Urinary bladder (tissue), 4 donors: ENCODE results near the gene SPNS2. TPM values are rescaled to one million over a fixed set of nuclear protein-coding genes. Genes with fewer than 3 reads are reported as not detected.

ENCODE experiments used
- DNase-seq: peaks from one replicate; pipeline ENCODE4 v3.0.0-alpha.2; 2015; ENCODE audit errors: extremely low spot score
- H3K27ac ChIP-seq: one replicate; pipeline ENCODE4 v1.5.1; 2013; ENCODE audit warnings: low read depth, mild to moderate bottlenecking, moderate library complexity
- H3K36me3 ChIP-seq: one replicate; pipeline ENCODE4 v1.6.1; 2013; ENCODE audit warnings: mild to moderate bottlenecking, moderate library complexity; ENCODE audit not compliant: insufficient read depth
- H3K4me1 ChIP-seq: one replicate; pipeline ENCODE4 v1.6.1; 2013; ENCODE audit warnings: mild to moderate bottlenecking, moderate library complexity; ENCODE audit not compliant: insufficient read depth
- H3K4me3 ChIP-seq: one replicate; pipeline ENCODE4 v1.5.1; 2013; ENCODE audit warnings: low read depth, low read length
- WGBS: extraction: QIAGEN DNeasy Blood & Tissue Kit; methylation state at CpG from one replicate; pipeline ENCODE4 v1.1.7; 2013; 5-methylcytosine and 5-hydroxymethylcytosine counted together
- polyA plus RNA-seq: library from polyadenylated mRNA; stranded (reverse); fragments of 200-250 nt; gene quantifications from one replicate; pipeline ENCODE4 v1.2.3, GENCODE V29; 2013
- total RNA-seq: library from RNA; depleted of rRNA; stranded (reverse); fragments of >200 nt; gene quantifications from one replicate; pipeline ENCODE4 v1.2.3, GENCODE V29; 2014
- donor health status: healthy with polysubstance abuse.
- donor health status: healthy.

SPNS2 gene
- total and polyA plus RNA-seq, 2 donors, result 7.5 to 28.2 TPM

GRCh38 chr17:4555873-4556759 is 57.4 kb downstream of the SPNS2 start:
- H3K27ac ChIP-seq, result no peak overlapping the region
- no peaks in the 10 kb centered on the region for H3K36me3 ChIP-seq
- DNase-seq, result no peak
- 56% methylated on average over 17 of the region's 17 CpGs for WGBS
- H3K4me1 ChIP-seq, result peaks cover 4% of the 10 kb centered on the region
- H3K4me3 ChIP-seq, result peak overlapping the region; percentile 65

GRCh38 chr17:4556996-4557395 is 58.3 kb downstream of the SPNS2 start:
- no peak for DNase-seq
- no peak overlapping the region for H3K27ac ChIP-seq
- no peaks in the 10 kb centered on the region for H3K36me3 ChIP-seq
- no peak overlapping the region for H3K4me3 ChIP-seq
- WGBS, result 78% methylated on average over 4 of the region's 4 CpGs
- H3K4me1 ChIP-seq, result peaks cover 4% of the 10 kb centered on the region

GRCh38 chr17:4557626-4558346 is 59.1 kb downstream of the SPNS2 start:
- no peak overlapping the region for H3K27ac ChIP-seq
- 91% methylated on average over 6 of the region's 6 CpGs for WGBS
- H3K4me3 ChIP-seq, result no peak overlapping the region
- DNase-seq, result no peak
- no peaks in the 10 kb centered on the region for H3K36me3 ChIP-seq
- peaks cover 4% of the 10 kb centered on the region for H3K4me1 ChIP-seq

GRCh38 chr17:4558347-4558971 is 59.8 kb downstream of the SPNS2 start:
- DNase-seq, result no peak
- Histone ChIP-seq H3K4me3 (no peak overlapping the region), H3K4me1 (peaks cover 4% of the 10 kb centered on the region), H3K27ac (no peak overlapping the region), H3K36me3 (no peaks in the 10 kb centered on the region)
- 91% methylated on average over 24 of the region's 24 CpGs for WGBS

- WGBS, result 68% methylated on average over 17 of the region's 17 CpGs
- H3K27ac ChIP-seq, result no peak overlapping the region
Observed at GRCh38 chr17:4559139-4559791, 60.6 kb downstream of the SPNS2 start.

GRCh38 chr17:4559966-4560365 is 61.3 kb downstream of the SPNS2 start:
- H3K4me3 ChIP-seq, result no peak overlapping the region
- 88% methylated on average over 5 of the region's 5 CpGs for WGBS
- peak overlapping the region; percentile 81 for H3K27ac ChIP-seq
- no peak for DNase-seq
- no peaks in the 10 kb centered on the region for H3K36me3 ChIP-seq
- H3K4me1 ChIP-seq, result no peaks in the 10 kb centered on the region

More at GRCh38 chr17:4559139-4559791, 60.6 kb downstream of the SPNS2 start:
- Histone ChIP-seq H3K4me3 (no peak overlapping the region), H3K4me1 (peaks cover 3% of the 10 kb centered on the region), H3K36me3 (no peaks in the 10 kb centered on the region)
- no peak for DNase-seq

- H3K4me3 ChIP-seq, result no peak within 1 kb of the TSS
- no peaks in the 10 kb centered on the region for H3K4me1 ChIP-seq
- peak within 1 kb of the TSS; percentile 81 for H3K27ac ChIP-seq
- no peak for DNase-seq
- WGBS, result 82% methylated on average over 12 of the region's 12 CpGs
- H3K36me3 ChIP-seq, result no peaks in the 10 kb centered on the region
Observed at GRCh38 chr17:4560421-4560820, 61.7 kb downstream of the SPNS2 start, which contains the start of gene GGT6. Gene GGT6 (minus strand): TSS chr17:4560577. CDS start chr17:4560521, 56 bp downstream.

GRCh38 chr17:4560837-4561256 is 62.2 kb downstream of the SPNS2 start:
- peak overlapping the region; percentile 3 for H3K27ac ChIP-seq
- no peaks in the 10 kb centered on the region for H3K36me3 ChIP-seq
- 69% methylated on average over 11 of the region's 11 CpGs for WGBS
- no peak for DNase-seq
- H3K4me1 ChIP-seq, result no peaks in the 10 kb centered on the region
- no peak overlapping the region for H3K4me3 ChIP-seq

GRCh38 chr17:4562015-4562969 is 63.6 kb downstream of the SPNS2 start:
- H3K4me1 ChIP-seq, result no peaks in the 10 kb centered on the region
- WGBS, result 59% methylated on average over 8 of the region's 8 CpGs
- no peak for DNase-seq
- no peak overlapping the region for H3K27ac ChIP-seq
- no peak overlapping the region for H3K4me3 ChIP-seq
- H3K36me3 ChIP-seq, result no peaks in the 10 kb centered on the region

GRCh38 chr17:4565209-4566141 is 66.8 kb downstream of the SPNS2 start:
- no peak for DNase-seq
- Histone ChIP-seq H3K36me3 (no peaks in the 10 kb centered on the region), H3K4me3 (no peak overlapping the region), H3K4me1 (no peaks in the 10 kb centered on the region), H3K27ac (no peak overlapping the region)
- 33% methylated on average over 16 of the region's 16 CpGs for WGBS

GRCh38 chr17:4566785-4567184 is 68.1 kb downstream of the SPNS2 start:
- WGBS, result 19% methylated on average over 5 of the region's 5 CpGs
- no peaks in the 10 kb centered on the region for H3K4me1 ChIP-seq
- DNase-seq, result no peak
- H3K27ac ChIP-seq, result no peak overlapping the region
- no peaks in the 10 kb centered on the region for H3K36me3 ChIP-seq
- H3K4me3 ChIP-seq, result no peak overlapping the region
